Measurements from ENCODE around the gene IL3RA. TPM values are rescaled to one million over a fixed set of nuclear protein-coding genes. Genes with fewer than 3 reads are reported as not detected.
"Not testable (repeated sequence)": the region's sequence is repeated elsewhere in the genome, so short reads cannot be mapped to it uniquely, and the experiment has no call there.

IL3RA gene
- total RNA-seq, 2 donors from 2014 or later: 1.5 to 7.5 TPM

DNA sequence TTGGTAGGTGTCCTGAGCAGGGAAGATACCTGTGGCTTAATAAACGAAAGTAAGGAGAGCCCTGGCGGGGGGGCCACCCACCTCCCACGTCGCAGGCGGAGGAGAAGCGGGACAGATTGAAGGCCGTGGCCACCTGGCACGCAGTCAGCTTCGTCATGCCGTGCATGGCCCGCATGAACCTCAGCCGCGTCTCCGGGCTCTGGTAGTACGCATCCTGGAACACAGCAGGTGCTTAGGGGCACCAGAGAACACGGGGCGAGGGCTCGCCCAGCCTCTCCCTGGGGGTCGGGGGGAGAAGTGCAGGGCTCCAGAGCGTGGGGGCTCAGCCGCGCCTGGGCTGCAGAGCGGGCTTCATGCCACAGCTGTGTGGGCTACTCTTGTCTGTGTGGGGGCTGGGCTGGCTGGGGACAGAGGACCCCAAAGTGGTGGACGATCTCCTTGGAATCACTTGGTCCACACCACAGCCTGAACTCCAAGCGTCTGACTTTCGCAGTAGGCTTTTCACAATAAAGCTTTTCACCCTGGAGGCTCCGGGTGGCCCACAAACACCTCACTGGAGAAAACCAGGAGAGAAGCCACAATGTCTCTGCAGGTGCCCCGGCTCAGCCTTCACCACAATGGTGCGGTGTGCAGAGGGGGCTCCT lies 82.4 kb downstream of the IL3RA start:
- DNase-seq (no peak), ATAC-seq (replicated peaks in 1 of 2) (no peak)
- Mint-ChIP-seq H3K9me3 (peaks cover 6 to 18% of the 10 kb centered on the region in 2 donors), H3K27ac (no peak overlapping the region), H3K4me1 (ENCODE audit: low read depth) (peaks cover 6% of the 10 kb centered on the region), H3K4me3 (no peak overlapping the region), H3K27me3 (ENCODE audit: low read depth) (no peaks in the 10 kb centered on the region), H3K36me3 (ENCODE audit: insufficient read depth in 2 of 2) (peaks cover 22 to 48% of the 10 kb centered on the region in 2 donors)

DNA sequence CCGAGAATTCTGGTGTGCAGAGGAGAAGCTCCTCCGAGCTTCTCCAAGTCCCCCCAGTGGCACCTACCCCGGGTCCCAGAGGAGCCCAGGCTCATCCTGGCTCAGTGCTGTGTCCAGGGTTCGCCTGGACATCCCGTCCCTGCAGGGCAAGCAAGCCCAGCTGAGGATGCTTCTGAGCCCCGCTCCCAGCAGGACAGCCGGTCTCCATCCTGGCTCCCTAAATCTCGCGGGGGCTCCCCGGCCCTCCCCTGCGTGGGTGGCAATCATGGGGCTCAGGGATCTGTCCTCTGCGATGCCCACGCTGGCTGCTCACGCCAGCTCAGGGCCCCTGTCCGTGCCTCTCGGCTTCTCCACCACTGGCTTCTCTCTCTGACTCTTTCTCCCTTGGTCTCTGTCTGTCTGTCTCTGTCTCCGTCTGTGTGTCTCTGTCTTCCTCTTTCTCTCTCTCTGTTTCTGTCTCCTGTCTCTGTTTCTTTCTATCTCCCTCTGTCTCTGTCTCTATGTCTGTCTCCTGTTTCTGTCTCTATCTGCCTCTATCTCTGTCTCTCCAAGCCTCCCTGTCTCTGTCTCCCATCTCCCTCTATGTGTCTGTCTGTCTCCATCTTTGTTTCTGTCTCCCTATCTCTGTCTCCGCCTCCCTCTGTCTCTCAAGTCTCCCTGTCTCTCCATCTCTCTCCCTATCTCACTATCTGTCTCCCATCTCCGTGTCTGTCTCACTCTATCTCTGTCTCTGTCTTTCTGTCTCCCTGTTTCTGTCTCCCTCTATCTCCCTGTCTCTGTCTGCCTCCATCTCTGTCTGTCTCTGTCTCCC lies 83.2 kb downstream of the IL3RA start:
- H3K27ac Mint-ChIP-seq: peak overlapping the region; percentile 39

GRCh38 chrX:1420371-1420770 lies 83.8 kb downstream of the IL3RA start:
- Mint-ChIP-seq H3K27me3 (ENCODE audit: low read depth) (no peaks in the 10 kb centered on the region), H3K27ac (no peak overlapping the region), H3K9me3 (peaks cover 9 to 28% of the 10 kb centered on the region in 2 donors), H3K4me3 (no peak overlapping the region), H3K4me1 (ENCODE audit: low read depth) (peaks cover 4% of the 10 kb centered on the region), H3K36me3 (ENCODE audit: insufficient read depth in 2 of 2) (peaks cover 31 to 60% of the 10 kb centered on the region in 2 donors)
- DNase-seq: no peak
- ATAC-seq (replicated peaks in 1 of 2): no peak

More for the DNA sequence above, 83.2 kb downstream of the IL3RA start:
- peaks cover 4% of the 10 kb centered on the region for H3K4me1 Mint-ChIP-seq (ENCODE audit: low read depth)
- peaks cover 6 to 25% of the 10 kb centered on the region in 2 donors for H3K9me3 Mint-ChIP-seq
- H3K36me3 Mint-ChIP-seq (ENCODE audit: insufficient read depth in 2 of 2): peaks cover 28 to 54% of the 10 kb centered on the region in 2 donors
- DNase-seq: no peak
- H3K4me3 Mint-ChIP-seq: no peak overlapping the region
- no peaks in the 10 kb centered on the region for H3K27me3 Mint-ChIP-seq (ENCODE audit: low read depth)
- no peak for ATAC-seq (replicated peaks in 1 of 2)

- ATAC-seq (replicated peaks in 1 of 2) (no peak), DNase-seq (no peak)
- H3K27me3 Mint-ChIP-seq (ENCODE audit: low read depth): no peaks in the 10 kb centered on the region
- peaks cover 9 to 28% of the 10 kb centered on the region in 2 donors for H3K9me3 Mint-ChIP-seq
- H3K36me3 Mint-ChIP-seq (ENCODE audit: insufficient read depth in 2 of 2): peaks cover 36 to 65% of the 10 kb centered on the region in 2 donors
- H3K4me3 Mint-ChIP-seq: no peak overlapping the region
- H3K27ac Mint-ChIP-seq: no peak overlapping the region
- H3K4me1 Mint-ChIP-seq (ENCODE audit: low read depth): peaks cover 4% of the 10 kb centered on the region
Observed at GRCh38 chrX:1421433-1422134, 85.0 kb downstream of the IL3RA start.

GRCh38 chrX:1422135-1422465 lies 85.5 kb downstream of the IL3RA start:
- Mint-ChIP-seq H3K4me1 (ENCODE audit: low read depth) (peaks cover 4% of the 10 kb centered on the region), H3K9me3 (peaks cover 9 to 28% of the 10 kb centered on the region in 2 donors), H3K27me3 (ENCODE audit: low read depth) (no peaks in the 10 kb centered on the region), H3K27ac (no peak overlapping the region), H3K36me3 (ENCODE audit: insufficient read depth in 2 of 2) (peaks cover 36 to 71% of the 10 kb centered on the region in 2 donors), H3K4me3 (no peak overlapping the region)
- ATAC-seq (replicated peaks in 1 of 2) (no peak), DNase-seq (no peak)

- Mint-ChIP-seq H3K4me1 (ENCODE audit: low read depth) (peaks cover 4% of the 10 kb centered on the region), H3K27ac (no peak overlapping the region), H3K27me3 (ENCODE audit: low read depth) (no peaks in the 10 kb centered on the region), H3K36me3 (ENCODE audit: insufficient read depth in 2 of 2) (peaks cover 36 to 74% of the 10 kb centered on the region in 2 donors), H3K4me3 (no peak overlapping the region), H3K9me3 (peaks cover 9 to 28% of the 10 kb centered on the region in 2 donors)
- DNase-seq (no peak), ATAC-seq (replicated peaks in 1 of 2) (no peak)
Observed at GRCh38 chrX:1423215-1423614, 86.6 kb downstream of the IL3RA start.

GRCh38 chrX:1424147-1424851 lies 87.7 kb downstream of the IL3RA start:
- Mint-ChIP-seq H3K4me3 (no peak overlapping the region), H3K9me3 (peaks cover 9 to 28% of the 10 kb centered on the region in 2 donors), H3K27ac (no peak overlapping the region), H3K4me1 (ENCODE audit: low read depth) (peaks cover 4% of the 10 kb centered on the region), H3K27me3 (ENCODE audit: low read depth) (no peaks in the 10 kb centered on the region), H3K36me3 (ENCODE audit: insufficient read depth in 2 of 2) (peaks cover 36 to 69% of the 10 kb centered on the region in 2 donors)
- DNase-seq: no peak
- no peak for ATAC-seq (replicated peaks in 1 of 2)

DNA sequence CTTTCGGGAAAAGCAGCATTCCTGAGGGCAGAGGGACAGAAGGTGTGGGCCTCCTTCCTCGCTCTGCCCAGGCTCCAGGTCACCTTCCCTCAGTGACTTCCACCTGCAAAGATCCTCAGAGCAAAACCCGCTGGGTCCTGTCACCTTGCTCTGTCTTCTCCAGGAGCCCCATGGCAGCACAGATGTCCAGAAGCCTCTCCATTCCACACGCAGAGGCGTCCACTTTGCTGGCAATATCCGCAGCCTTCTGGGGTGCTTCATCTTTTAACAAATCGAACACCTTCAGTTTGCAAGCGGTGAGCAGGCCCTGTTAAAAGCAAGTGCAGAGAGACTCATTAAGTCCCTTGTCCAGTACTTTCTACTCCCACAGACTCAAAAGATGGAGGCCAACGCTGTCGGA lies 88.8 kb downstream of the IL3RA start:
- no peak overlapping the region for H3K27ac Mint-ChIP-seq
- peaks cover 30 to 62% of the 10 kb centered on the region in 2 donors for H3K36me3 Mint-ChIP-seq (ENCODE audit: insufficient read depth in 2 of 2)
- H3K9me3 Mint-ChIP-seq: peaks cover 9 to 23% of the 10 kb centered on the region in 2 donors
- DNase-seq: no peak
- ATAC-seq (replicated peaks in 1 of 2): no peak
- no peaks in the 10 kb centered on the region for H3K27me3 Mint-ChIP-seq (ENCODE audit: low read depth)
- no peaks in the 10 kb centered on the region for H3K4me1 Mint-ChIP-seq (ENCODE audit: low read depth)
- no peak overlapping the region for H3K4me3 Mint-ChIP-seq

DNA sequence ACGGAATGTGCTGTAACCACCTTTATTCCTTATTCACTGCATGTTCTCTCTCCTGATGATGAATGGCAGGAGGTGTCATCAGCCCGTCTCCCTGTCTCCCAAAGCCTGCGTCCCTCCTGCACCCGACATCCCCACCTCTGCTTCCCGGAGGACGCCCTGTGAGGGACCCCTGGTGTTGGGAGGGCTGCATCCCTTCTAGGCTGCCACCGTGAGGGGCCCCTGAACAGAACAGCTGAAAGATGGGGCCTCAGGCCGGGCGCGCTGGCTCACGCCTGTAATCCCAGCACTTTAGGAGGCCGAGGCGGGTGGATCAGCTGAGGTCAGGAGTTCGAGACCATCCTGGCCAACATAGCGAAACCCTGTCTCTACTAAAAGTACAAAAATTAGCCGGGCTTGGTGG lies 89.7 kb downstream of the IL3RA start:
- not testable (repeated sequence) for H3K4me3 Mint-ChIP-seq; H3K27me3 Mint-ChIP-seq (ENCODE audit: low read depth); ATAC-seq (replicated peaks in 1 of 2); H3K4me1 Mint-ChIP-seq (ENCODE audit: low read depth); DNase-seq; H3K27ac Mint-ChIP-seq
- H3K9me3 Mint-ChIP-seq: peaks cover 9 to 23% of the 10 kb centered on the region in 2 donors
- H3K36me3 Mint-ChIP-seq (ENCODE audit: insufficient read depth in 2 of 2): peaks cover 30 to 54% of the 10 kb centered on the region in 2 donors

DNA sequence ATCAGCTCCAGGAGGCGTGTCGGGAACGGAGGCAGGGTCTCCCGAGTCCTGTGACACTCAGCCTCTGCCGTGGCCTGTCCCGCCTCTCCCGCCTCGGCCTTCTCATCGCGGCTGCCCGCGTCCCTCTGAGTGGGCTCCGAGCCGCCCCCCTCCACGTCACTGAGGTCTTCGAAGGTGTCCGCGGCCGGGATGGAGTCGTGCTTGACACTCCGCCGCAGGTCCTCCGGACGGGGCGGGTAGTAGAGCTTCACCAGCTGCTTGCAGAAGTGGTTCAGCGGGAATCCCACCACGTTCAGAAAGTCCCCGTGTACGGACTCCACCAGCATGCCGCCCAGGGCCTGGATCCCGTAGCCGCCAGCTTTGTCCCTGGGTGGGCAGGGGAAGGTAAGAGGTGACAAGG lies 91.2 kb downstream of the IL3RA start:
- Mint-ChIP-seq H3K27me3 (ENCODE audit: low read depth) (no peaks in the 10 kb centered on the region), H3K4me3 (no peak overlapping the region), H3K36me3 (ENCODE audit: insufficient read depth in 2 of 2) (peaks cover 26 to 43% of the 10 kb centered on the region in 2 donors), H3K9me3 (peaks cover 7 to 17% of the 10 kb centered on the region in 2 donors), H3K4me1 (ENCODE audit: low read depth) (no peaks in the 10 kb centered on the region), H3K27ac (no peak overlapping the region)
- DNase-seq (no peak), ATAC-seq (replicated peaks in 1 of 2) (no peak)

GRCh38 chrX:1430451-1430850 lies 93.9 kb downstream of the IL3RA start:
- Mint-ChIP-seq H3K36me3 (ENCODE audit: insufficient read depth in 2 of 2) (peaks cover 5 to 18% of the 10 kb centered on the region in 2 donors), H3K4me3 (no peak overlapping the region), H3K27ac (no peak overlapping the region), H3K4me1 (ENCODE audit: low read depth) (no peaks in the 10 kb centered on the region), H3K9me3 (no peaks in the 10 kb centered on the region), H3K27me3 (ENCODE audit: low read depth) (no peaks in the 10 kb centered on the region)
- DNase-seq (no peak), ATAC-seq (replicated peaks in 1 of 2) (peak; percentile 56 to 65)

Data from activated T-cell treated with anti-CD3 and anti-CD28 coated beads, Interleukin-2, amount 50 U/mL, for 72 hours (primary cell).